ENCODE measurements around the gene KCNJ9. TPM values are rescaled to one million over a fixed set of nuclear protein-coding genes. Genes with fewer than 3 reads are reported as not detected.
"Not testable (repeated sequence)": the region's sequence is repeated elsewhere in the genome, so short reads cannot be mapped to it uniquely, and the experiment has no call there.

The KCNJ9 gene
- total RNA-seq, 1 experiment from 2014 or later: not detected

DNA sequence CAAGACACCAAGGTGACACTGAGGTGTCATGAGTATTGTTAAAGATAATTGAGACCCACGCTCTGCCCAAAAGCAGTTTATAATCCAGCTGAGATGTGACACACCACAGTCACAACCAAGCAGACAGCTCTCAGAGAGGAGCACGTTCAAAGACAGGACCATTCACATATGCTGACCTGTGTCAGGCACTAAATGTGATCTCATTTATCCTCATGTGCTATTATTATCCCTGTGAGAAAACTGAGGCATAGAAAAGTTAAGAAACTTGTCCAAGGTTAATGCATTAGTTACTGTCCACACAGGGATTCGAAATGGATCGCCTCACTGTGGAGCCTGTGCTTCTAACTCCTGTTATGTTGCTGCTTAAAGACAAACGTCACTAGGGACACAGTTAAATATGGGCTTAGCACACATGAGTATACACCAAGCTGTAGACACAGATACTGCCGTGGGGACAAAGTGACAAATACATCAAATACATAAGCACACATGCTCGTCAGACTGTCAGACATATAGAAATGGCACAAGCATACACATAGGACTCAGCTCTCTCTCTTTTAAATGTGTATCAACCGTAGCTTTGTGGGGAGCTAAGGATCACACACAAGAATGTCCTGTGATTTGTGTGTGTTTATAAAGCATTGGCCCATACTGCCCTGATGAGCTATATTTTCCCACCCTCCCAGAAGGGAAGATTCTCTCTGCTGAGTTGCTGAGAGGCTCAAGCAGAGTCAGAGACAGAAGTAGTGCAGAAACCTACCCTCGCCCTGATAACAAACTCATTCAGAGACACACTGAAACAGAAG lies 20.6 kb downstream of the KCNJ9 start:
- no peak for DNase-seq (ENCODE audit: low read depth)

- no peak for DNase-seq (ENCODE audit: low read depth)
Observed at GRCh38 chr1:160103658-160104408, 22.5 kb downstream of the KCNJ9 start.

DNA sequence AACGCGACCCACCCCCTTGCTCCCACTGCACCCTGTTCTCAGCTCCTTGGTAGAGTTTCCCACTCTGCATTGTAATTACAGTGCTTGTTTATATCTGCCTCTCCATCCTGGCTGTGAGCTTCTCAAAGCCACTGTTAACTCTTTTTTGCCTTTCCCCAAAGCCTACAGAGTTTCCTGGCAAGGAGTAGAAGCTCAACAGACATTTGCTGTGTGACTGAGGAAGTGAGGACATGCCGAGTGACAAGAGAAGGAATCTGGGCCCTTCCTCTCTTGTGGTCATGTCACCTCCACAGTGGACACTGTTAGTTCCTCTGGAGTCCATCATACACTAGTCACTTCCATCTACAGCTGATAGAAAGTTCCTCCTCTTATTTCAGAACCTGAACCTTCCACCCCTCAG lies 23.1 kb downstream of the KCNJ9 start:
- DNase-seq (ENCODE audit: low read depth): no peak

DNA sequence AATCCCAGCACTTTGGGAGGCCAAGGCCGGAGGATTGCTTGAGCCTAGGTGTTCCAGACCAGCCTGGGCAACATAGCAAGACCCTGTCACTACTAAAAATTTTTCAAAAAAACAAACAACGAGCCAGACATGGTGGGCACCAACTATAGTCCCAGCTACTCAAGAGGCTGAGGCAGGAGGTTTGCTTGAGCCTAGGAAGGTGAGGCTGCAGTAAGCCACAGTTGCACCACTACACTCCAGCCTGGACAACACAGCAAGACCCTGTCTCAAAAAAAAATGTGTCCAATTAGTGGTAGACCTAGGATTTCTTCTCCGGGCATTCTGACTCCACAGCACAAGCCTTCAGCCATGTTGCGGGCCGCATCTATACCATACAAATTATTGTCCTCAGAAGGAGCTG lies 23.8 kb downstream of the KCNJ9 start:
- no peak for DNase-seq (ENCODE audit: low read depth)

- DNase-seq (ENCODE audit: low read depth): no peak
Observed at GRCh38 chr1:160107512-160107911, 26.2 kb downstream of the KCNJ9 start.

- no peak for DNase-seq (ENCODE audit: low read depth)
Observed at GRCh38 chr1:160108888-160109662, 27.7 kb downstream of the KCNJ9 start.

DNA sequence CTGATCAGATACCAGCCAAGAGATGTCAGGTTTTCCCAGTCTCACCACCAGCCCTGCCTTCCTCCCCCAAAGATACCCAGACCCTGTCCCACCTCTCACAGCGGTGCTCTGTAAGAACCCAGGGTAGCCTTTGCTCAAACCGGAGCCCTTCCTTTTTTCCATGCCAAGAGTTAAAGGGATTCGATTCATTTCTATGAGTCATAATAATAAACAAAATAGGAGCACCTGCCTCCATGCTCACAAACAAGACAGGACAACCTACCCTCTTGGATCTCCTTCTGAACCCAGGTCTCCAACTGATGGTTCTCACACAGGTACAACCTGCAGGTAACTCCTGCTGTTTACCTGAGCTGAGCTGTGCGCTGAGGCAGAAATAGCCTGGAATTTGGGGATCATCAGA lies 28.3 kb downstream of the KCNJ9 start:
- DNase-seq (ENCODE audit: low read depth): no peak

DNA sequence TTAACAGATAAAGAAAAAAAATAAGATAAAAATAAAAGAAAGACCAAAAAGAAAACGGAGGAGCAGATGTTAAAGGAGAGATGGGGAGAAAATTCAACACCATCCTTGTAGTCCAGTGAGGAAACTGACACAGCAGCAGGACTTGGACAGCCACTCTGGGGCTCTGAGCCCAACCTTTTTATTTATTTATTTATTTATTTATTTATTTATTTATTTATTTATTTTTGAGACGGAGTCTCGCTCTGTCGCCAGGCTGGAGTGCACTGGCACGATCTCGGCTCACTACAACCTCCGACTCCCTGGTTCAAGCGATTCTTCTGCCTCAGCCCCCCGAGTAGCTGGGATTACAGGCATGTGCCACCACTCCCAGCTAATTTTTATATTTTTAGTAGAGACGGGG lies 30.1 kb downstream of the KCNJ9 start:
- not testable (repeated sequence) for DNase-seq (ENCODE audit: low read depth)

- no peak for DNase-seq (ENCODE audit: low read depth)
Observed at GRCh38 chr1:160112357-160112756, 31.0 kb downstream of the KCNJ9 start.

DNA sequence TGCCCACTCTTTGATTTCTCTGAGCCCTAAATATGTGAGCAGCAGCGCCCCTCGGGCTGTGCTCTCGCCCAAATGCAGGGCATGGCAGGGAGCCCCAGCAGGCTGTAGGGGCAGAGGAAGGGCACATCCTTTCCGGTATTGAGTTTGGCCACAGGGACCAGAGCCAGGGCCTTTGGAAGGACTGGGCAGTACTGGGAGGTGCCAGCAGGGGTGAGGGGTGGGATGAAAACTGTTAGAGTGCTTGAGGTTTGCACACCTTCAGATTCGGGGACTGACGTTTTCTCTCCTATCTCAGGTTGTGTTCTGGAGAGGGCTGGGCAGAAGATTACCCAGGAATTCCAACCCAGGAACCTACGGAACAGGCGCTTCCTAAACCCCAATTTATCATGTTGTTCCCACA lies 32.1 kb downstream of the KCNJ9 start:
- no peak for DNase-seq (ENCODE audit: low read depth)

DNA sequence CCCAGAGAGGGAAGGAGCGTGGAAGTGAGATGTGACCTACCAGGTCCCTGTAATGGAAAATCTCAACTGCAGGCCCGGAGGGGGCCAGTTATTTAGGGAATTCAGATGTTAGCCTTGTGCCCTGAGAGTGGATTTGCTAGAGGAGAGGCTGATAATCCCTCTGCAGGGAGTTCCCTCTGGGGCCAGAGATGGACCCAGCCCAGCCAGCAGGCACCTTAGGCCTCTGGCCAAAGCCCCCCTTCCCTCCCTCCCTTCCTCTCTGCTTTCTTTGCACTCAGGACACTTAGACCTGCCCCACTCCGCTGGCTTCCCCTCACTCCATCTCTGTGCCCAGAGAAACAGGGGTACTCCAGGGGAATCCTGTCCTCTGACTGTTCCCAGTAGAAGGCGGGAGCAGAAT lies 32.7 kb downstream of the KCNJ9 start:
- no peak for DNase-seq (ENCODE audit: low read depth)

GRCh38 chr1:160115545-160116282 lies 34.4 kb downstream of the KCNJ9 start, which contains the start of gene ATP1A2:
Gene ATP1A2 (plus strand): TSS chr1:160115759. CDS start chr1:160115862, 103 bp downstream.
- DNase-seq (ENCODE audit: low read depth): no peak

GRCh38 chr1:160116283-160117147 lies 35.2 kb downstream of the KCNJ9 start:
- DNase-seq (ENCODE audit: low read depth): no peak

DNA sequence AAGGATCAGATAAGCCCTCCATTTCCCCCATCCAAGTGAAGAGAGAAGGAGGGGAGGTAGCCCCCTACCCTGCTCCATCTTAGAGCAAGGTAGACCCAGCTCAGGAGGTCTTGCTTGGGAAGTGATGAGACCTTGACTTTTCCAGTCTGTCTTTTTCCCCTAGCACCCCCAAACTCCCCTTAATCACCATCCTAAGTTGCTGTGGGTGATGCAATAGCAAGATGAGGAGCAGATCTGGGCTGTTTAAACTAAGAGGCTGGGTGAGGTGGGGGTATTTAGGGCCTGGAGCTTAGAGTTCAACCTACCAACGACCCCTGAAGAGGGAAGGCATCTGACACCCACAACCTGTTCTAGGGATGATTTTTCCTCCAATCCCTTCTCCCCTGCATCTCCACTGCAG lies 36.0 kb downstream of the KCNJ9 start:
- DNase-seq (ENCODE audit: low read depth): no peak

- no peak for DNase-seq (ENCODE audit: low read depth)
Observed at GRCh38 chr1:160117709-160118183, 36.4 kb downstream of the KCNJ9 start.

DNA sequence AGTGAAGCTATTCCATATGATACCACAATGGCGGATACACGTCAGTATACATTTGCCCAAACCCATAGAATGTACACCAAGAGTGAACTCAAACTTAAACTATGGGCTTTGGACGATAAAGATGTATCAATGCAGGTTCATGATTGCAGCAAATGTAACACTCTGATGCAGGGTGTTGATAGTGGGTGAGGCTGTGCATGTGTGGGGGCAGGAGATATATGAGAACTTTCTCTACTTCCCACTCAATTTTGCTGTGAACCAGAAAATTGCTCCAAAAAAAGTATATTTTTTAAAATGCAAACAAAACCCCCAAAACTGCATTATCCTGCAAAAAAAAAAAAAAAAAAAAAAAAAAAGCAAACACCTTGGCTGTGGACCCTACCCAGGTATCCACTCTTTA lies 37.6 kb downstream of the KCNJ9 start:
- DNase-seq (ENCODE audit: low read depth): no peak

GRCh38 chr1:160120797-160121196 lies 39.5 kb downstream of the KCNJ9 start:
- DNase-seq (ENCODE audit: low read depth): no peak

GRCh38 chr1:160121388-160121787 lies 40.0 kb downstream of the KCNJ9 start:
- DNase-seq (ENCODE audit: low read depth): no peak

- no peak for DNase-seq (ENCODE audit: low read depth)
Observed at GRCh38 chr1:160122978-160123495, 41.7 kb downstream of the KCNJ9 start.

- DNase-seq (ENCODE audit: low read depth): no peak
Observed at GRCh38 chr1:160123726-160124125, 42.4 kb downstream of the KCNJ9 start.

Data from HT1080 (cell line).